K562 treated with DMSO at 1 percent for 4 hours (cell line): ENCODE data around the gene NR4A2. TPM values are rescaled to one million over a fixed set of nuclear protein-coding genes. Genes with fewer than 3 reads are reported as not detected.

Source experiments
- total RNA-seq: library from RNA; unstranded; fragments of 300-600 nt; gene quantifications from 2 replicates; pipeline ENCODE4 v1.2.3, GENCODE V29; 2022; ENCODE audit not compliant: insufficient read depth

The NR4A2 gene
- total RNA-seq: 2.9 and 5.9 TPM in 2 replicates

GRCh38 chr2:156332534-156333273, at the start of gene NR4A2:
Gene NR4A2 (minus strand): TSS chr2:156332721. CDS start chr2:156330186, 2,535 bp downstream.

Other genes with a start within 250 kb of the NR4A2 start
- 9.6 and 15.6 TPM in 2 replicates for gene GPD2, start 103.7 kb upstream of the NR4A2 start, total RNA-seq